Hepatocyte (in vitro differentiated cells): ENCODE measurements around the gene MAGT1. TPM values are rescaled to one million over a fixed set of nuclear protein-coding genes. Genes with fewer than 3 reads are reported as not detected.

ENCODE experiments used
- DNase-seq: peaks from one replicate; pipeline ENCODE4 v3.0.0-alpha.2; 2016; ENCODE audit warnings: low spot score
- H2AFZ ChIP-seq: fragments of 200-600 bp; sonication (generic); 2 replicates; pipeline ENCODE4 v1.6.0; 2016; ENCODE audit warnings: antibody characterized with exemption, mild to moderate bottlenecking
- H3K27ac ChIP-seq: fragments of 200-600 bp; sonication (generic); 2 replicates; pipeline ENCODE4 v1.5.1; 2016; ENCODE audit warnings: mild to moderate bottlenecking
- H3K27me3 ChIP-seq: fragments of 200-600 bp; sonication (generic); 2 replicates; pipeline ENCODE4 v1.6.1; 2016
- H3K36me3 ChIP-seq: fragments of 200-600 bp; sonication (generic); replicated peaks from 2 replicates; pipeline ENCODE4 v1.5.1; 2016; ENCODE audit warnings: low read depth; ENCODE audit not compliant: insufficient read depth
- H3K4me1 ChIP-seq: fragments of 200-600 bp; sonication (generic); 2 replicates; pipeline ENCODE4 v1.5.1; 2016; ENCODE audit warnings: mild to moderate bottlenecking, moderate library complexity; ENCODE audit not compliant: insufficient read depth
- H3K4me2 ChIP-seq: fragments of 200-600 bp; sonication (generic); 2 replicates; pipeline ENCODE4 v1.6.0; 2016
- H3K4me3 ChIP-seq: fragments of 200-600 bp; sonication (generic); 2 replicates; pipeline ENCODE4 v1.5.1; 2016; ENCODE audit warnings: mild to moderate bottlenecking
- H3K79me2 ChIP-seq: fragments of 200-600 bp; sonication (generic); 2 replicates; pipeline ENCODE4 v1.6.0; 2017; ENCODE audit warnings: mild to moderate bottlenecking
- H3K9me2 ChIP-seq: fragments of 200-600 bp; sonication (generic); replicated peaks from 2 replicates; pipeline ENCODE4 v1.6.0; 2017; ENCODE audit warnings: mild to moderate bottlenecking; ENCODE audit not compliant: insufficient read depth
- H3K9me3 ChIP-seq: fragments of 200-600 bp; sonication (generic); 2 replicates; pipeline ENCODE4 v1.5.1; 2016; ENCODE audit warnings: low read depth, mild to moderate bottlenecking
- H4K20me1 ChIP-seq: fragments of 200-600 bp; sonication (generic); 2 replicates; pipeline ENCODE4 v1.6.0; 2016; ENCODE audit warnings: mild to moderate bottlenecking; ENCODE audit not compliant: insufficient read depth, poor library complexity, severe bottlenecking
- EZH2 ChIP-seq: fragments of 200-600 bp; sonication (generic); IDR thresholded peaks from 2 replicates; pipeline ENCODE4 v1.6.1; 2016; ENCODE audit warnings: antibody characterized with exemption, mild to moderate bottlenecking, borderline replicate concordance
- EZH2phosphoT487 ChIP-seq: fragments of 200-600 bp; sonication (generic); IDR thresholded peaks from one replicate; pipeline ENCODE4 v1.6.1; 2018; ENCODE audit warnings: antibody characterized with exemption, mild to moderate bottlenecking, low read depth, moderate library complexity; ENCODE audit not compliant: unreplicated experiment, severe bottlenecking
- WGBS: methylation state at CpG from one replicate; pipeline ENCODE4 v1.1.6; 2016; ENCODE audit warnings: low lambda C conversion rate; ENCODE audit errors: missing lambda C conversion rate; 5-methylcytosine and 5-hydroxymethylcytosine counted together
- polyA plus RNA-seq: library from polyadenylated mRNA; unstranded; fragments of >200 nt; fragmentation: Nextera tagmentation; extraction: Ambion mirVana; gene quantifications from 2 replicates; pipeline ENCODE4 v1.2.1, GENCODE V29; 2016
- total RNA-seq: library from RNA; depleted of rRNA; stranded (reverse); fragments of >200 nt; gene quantifications from 2 replicates; pipeline ENCODE4 v1.2.3, GENCODE V29; 2014
- TF ChIP-seq, protein P1 (sequence below): fragments of 200-600 bp; sonication (generic); IDR thresholded peaks from 2 replicates; pipeline ENCODE4 v1.5.1; 2016; ENCODE audit warnings: antibody characterized with exemption, mild to moderate bottlenecking; ENCODE audit not compliant: poor library complexity

Gene MAGT1
- total and polyA plus RNA-seq, 2 experiments from 2014 or later: 35.0 to 88.4 TPM

GRCh38 chrX:77820091-77820727, 75.0 kb downstream of the MAGT1 start:
- no peaks in the 10 kb centered on the region for H3K4me1 ChIP-seq
- H3K9me3 ChIP-seq: no peaks in the 10 kb centered on the region
- H3K79me2 ChIP-seq: no peaks in the 10 kb centered on the region
- H3K9me2 ChIP-seq: no peaks in the 10 kb centered on the region
- H3K4me2 ChIP-seq: no peak overlapping the region
- H4K20me1 ChIP-seq: no peaks in the 10 kb centered on the region
- no peak overlapping the region for H3K4me3 ChIP-seq
- no peak for DNase-seq
- no peak overlapping the region for H3K27ac ChIP-seq
- H3K36me3 ChIP-seq: no peaks in the 10 kb centered on the region
- H2AFZ ChIP-seq: no peak overlapping the region
- H3K27me3 ChIP-seq: no peaks in the 10 kb centered on the region
- WGBS: 82% methylated on average over 9 of the region's 9 CpGs
- TF ChIP-seq EZH2 (no peak), EZH2phosphoT487 (no peak)
- TF ChIP-seq, protein P1, sequence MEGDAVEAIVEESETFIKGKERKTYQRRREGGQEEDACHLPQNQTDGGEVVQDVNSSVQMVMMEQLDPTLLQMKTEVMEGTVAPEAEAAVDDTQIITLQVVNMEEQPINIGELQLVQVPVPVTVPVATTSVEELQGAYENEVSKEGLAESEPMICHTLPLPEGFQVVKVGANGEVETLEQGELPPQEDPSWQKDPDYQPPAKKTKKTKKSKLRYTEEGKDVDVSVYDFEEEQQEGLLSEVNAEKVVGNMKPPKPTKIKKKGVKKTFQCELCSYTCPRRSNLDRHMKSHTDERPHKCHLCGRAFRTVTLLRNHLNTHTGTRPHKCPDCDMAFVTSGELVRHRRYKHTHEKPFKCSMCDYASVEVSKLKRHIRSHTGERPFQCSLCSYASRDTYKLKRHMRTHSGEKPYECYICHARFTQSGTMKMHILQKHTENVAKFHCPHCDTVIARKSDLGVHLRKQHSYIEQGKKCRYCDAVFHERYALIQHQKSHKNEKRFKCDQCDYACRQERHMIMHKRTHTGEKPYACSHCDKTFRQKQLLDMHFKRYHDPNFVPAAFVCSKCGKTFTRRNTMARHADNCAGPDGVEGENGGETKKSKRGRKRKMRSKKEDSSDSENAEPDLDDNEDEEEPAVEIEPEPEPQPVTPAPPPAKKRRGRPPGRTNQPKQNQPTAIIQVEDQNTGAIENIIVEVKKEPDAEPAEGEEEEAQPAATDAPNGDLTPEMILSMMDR: no peak

- Histone ChIP-seq H3K27ac (no peak overlapping the region), H3K9me2 (no peaks in the 10 kb centered on the region), H3K9me3 (no peaks in the 10 kb centered on the region), H3K27me3 (no peaks in the 10 kb centered on the region), H3K36me3 (no peaks in the 10 kb centered on the region), H3K4me1 (no peaks in the 10 kb centered on the region), H2AFZ (no peak overlapping the region), H3K79me2 (no peaks in the 10 kb centered on the region), H3K4me3 (no peak overlapping the region), H3K4me2 (no peak overlapping the region), H4K20me1 (no peaks in the 10 kb centered on the region)
- 90% methylated on average over 1 of the region's 1 CpG for WGBS
- no peak for DNase-seq
- TF ChIP-seq, protein P1: no peak
- TF ChIP-seq EZH2phosphoT487 (no peak), EZH2 (no peak)
Observed at GRCh38 chrX:77814210-77814609, 81.0 kb downstream of the MAGT1 start.

- TF ChIP-seq EZH2phosphoT487 (no peak), EZH2 (no peak)
- TF ChIP-seq, protein P1: no peak
- H4K20me1 ChIP-seq: no peaks in the 10 kb centered on the region
- H3K27me3 ChIP-seq: no peaks in the 10 kb centered on the region
- H2AFZ ChIP-seq: no peak overlapping the region
- no peak overlapping the region for H3K4me2 ChIP-seq
- no peaks in the 10 kb centered on the region for H3K9me3 ChIP-seq
- H3K79me2 ChIP-seq: no peaks in the 10 kb centered on the region
- 68% methylated on average over 1 of the region's 1 CpG for WGBS
- no peak overlapping the region for H3K4me3 ChIP-seq
- no peak for DNase-seq
- H3K36me3 ChIP-seq: no peaks in the 10 kb centered on the region
- no peaks in the 10 kb centered on the region for H3K9me2 ChIP-seq
- H3K27ac ChIP-seq: no peak overlapping the region
- H3K4me1 ChIP-seq: no peaks in the 10 kb centered on the region
Observed at GRCh38 chrX:77802201-77802600, 93.0 kb downstream of the MAGT1 start.

GRCh38 chrX:77795124-77795523, 100.1 kb downstream of the MAGT1 start:
- no peak overlapping the region for H2AFZ ChIP-seq
- H3K4me1 ChIP-seq: no peaks in the 10 kb centered on the region
- no peak for DNase-seq
- no peaks in the 10 kb centered on the region for H3K27me3 ChIP-seq
- no peaks in the 10 kb centered on the region for H3K79me2 ChIP-seq
- TF ChIP-seq EZH2: no peak
- TF ChIP-seq, protein P1: no peak
- TF ChIP-seq EZH2phosphoT487: no peak
- H3K9me2 ChIP-seq: no peaks in the 10 kb centered on the region
- no peak overlapping the region for H3K4me3 ChIP-seq
- H3K36me3 ChIP-seq: no peaks in the 10 kb centered on the region
- no peaks in the 10 kb centered on the region for H4K20me1 ChIP-seq
- no peak overlapping the region for H3K4me2 ChIP-seq
- 97% methylated on average over 1 of the region's 1 CpG for WGBS
- no peaks in the 10 kb centered on the region for H3K9me3 ChIP-seq
- H3K27ac ChIP-seq: no peak overlapping the region
